A172 (cell line): ENCODE results near the gene RAB33B. TPM values are rescaled to one million over a fixed set of nuclear protein-coding genes. Genes with fewer than 3 reads are reported as not detected.

ENCODE experiments used
- DNase-seq: peaks from one replicate; pipeline ENCODE4 v3.0.0-alpha.2; 2015; ENCODE audit warnings: low spot score
- total RNA-seq: library from RNA; depleted of rRNA; stranded (reverse); fragments of >200 nt; shearing (Covaris generic); gene quantifications from 2 replicates; pipeline ENCODE4 v1.2.3, GENCODE V29; 2014; rRNA removed

The RAB33B gene
- total RNA-seq, 1 experiment from 2014 or later = 5.4 TPM

DNA sequence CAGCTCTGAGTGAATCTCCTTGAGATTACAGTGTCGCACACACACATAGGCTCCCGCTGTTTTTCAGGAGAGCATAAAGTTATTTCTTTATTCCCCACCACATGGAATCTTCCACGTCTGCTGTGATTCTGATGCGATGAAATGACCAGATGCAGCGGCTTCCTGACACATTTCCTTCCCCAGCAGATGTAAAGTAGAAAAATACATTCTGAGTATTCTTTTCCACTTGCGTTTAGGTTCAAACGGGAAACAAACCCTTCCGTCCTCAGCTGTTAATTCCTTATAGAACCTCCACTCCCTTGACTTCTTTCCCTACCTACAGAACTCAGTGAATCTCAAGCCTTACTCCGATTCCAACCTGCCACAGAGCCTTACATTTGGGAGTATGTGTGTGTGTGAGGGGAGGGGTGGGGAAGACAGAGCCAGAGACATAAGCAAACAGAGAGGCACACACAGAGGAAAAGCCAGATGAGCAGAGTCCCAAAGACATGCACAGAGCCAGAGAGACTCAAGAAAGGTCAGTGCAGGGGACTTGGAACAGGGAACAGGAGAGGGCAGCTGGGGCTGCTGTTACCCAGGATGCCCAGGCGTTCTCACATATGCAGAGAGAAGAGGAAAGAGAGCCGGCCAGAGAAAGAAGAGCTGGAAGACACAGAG, 54.8 kb downstream of the RAB33B start:
- no peak for DNase-seq

DNA sequence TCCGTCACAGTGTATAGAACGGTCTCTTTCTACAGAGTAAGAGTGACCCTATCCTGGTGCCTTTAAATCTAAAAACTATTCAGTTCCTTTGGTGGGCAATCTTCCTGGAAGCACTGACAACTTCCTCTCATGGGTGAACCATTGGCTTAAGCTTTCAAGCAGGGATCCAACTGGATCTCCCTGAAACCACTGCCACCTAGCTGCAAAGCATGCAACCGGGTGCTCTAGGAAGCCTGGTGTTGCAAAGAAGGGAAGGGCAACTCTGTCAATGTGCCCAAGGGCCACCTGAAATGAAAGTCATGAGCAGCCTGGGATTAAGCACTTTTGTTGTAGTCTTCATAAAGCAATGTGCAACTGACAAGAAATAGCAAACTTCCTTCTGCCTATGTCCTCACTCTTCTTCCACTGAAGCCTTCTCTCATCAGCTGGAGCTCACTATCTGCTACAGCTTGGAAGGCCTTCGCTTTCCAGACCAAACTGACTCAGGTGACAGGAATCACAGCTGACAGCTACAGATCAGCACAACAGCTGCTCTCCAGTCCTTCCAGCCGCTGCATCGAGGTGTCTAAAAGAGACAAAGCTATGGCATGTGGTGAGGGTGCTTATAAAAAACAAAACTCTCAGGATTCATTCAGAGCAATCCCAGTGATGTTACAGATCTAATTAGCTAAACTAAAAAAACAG, 55.9 kb downstream of the RAB33B start:
- DNase-seq = no peak

DNA sequence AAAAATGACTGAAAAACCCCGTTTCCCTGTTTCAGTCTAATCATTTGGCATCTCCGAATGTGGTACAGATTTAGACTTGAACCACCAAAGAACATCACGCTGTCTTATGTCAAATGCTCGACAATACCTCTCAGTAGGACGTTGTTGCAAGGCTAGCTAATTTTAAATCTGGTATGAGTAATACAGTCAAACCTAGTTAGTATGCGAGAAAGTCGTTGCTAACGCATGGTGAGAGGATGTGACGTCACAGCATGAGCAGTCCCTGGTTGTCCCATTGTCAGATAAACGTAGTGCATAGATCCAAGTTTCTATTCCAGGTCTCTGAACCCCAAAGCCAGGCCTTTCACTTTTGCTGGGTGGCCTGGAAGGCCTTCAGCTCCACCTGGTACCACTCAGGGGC, 57.4 kb downstream of the RAB33B start:
- peak; percentile 4 for DNase-seq

DNA sequence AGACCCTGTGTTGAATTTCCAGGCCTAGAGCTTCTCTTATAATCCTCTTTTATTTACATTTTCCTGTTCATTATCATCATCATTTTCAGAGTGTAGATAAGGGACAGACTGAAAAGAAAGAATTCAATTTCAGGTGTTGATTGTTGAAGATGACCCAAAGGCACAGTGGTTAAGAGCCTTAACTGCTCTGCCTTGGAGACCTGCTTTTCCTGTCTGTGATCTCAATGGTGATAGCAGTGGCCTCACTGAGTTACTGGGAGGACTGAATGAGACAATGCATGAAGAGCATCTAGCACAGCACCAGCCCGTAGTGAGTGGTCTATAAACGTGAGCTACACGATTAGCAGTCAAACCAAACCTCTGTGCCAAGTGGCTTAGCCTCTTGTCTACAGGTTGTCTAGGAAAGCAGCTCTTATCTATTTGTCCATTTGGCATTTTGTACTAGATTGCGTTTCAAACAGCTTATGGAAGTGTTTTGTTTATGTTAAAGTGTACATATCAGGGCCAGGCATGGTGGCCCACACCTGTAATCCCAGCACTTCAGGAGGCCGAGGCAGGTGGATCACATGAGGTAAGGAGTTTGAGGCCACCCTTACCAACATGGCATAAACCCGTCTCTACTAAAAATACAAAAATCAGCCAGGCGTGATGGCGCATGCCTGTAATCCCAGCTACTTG, 60.6 kb downstream of the RAB33B start:
- no peak for DNase-seq

DNA sequence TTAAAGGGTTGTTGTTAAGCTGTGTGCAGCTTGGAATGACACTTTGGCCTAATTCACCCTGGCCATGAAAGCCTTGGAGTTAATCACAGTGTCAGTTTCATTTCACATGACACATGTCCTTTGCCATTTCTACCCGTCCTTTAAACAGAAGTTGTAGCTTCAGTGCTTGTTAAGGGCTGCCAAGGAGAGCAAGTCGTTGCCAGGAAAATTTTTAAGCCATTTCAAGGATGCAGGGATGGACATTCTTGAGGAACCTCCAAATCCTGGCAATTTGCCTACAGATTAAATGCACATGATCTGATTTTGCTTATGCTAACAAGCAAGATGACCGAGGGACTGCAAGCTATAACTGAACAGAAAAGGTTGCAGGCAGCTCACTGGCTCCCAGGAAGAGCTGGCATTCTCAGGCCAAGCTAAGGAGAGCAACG, 61.6 kb downstream of the RAB33B start:
- DNase-seq = no peak

DNA sequence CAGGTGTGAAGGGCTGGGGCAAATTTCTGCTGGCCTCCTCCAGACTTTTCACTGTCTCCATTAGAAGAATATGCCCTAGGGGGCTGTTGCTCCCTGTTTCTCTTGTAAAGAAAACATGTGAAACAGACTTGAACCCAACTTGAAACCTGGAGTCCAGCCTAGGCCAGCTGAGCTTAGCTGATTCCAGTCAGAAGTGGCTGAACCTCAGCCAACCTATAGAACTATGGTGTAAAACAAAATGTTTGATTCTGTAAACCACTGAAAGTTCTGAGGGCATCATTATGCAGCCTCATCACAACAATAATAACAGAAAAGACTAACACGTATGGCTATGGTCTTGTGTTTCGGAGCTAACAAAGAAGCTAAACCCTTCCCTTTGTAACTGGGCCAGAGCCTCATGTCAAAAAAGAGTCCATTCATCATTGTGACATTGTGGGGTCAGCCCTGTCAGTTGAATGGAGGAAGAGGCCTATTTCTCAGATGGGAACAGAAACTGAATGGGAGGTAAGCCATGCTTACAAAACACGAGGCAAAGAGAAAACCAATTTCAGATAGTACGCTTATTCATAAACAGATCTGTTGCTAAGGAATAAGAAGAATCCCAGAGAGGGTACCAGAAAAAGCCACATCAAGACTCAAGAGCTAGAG, 68.0 kb downstream of the RAB33B start:
- DNase-seq = no peak

DNA sequence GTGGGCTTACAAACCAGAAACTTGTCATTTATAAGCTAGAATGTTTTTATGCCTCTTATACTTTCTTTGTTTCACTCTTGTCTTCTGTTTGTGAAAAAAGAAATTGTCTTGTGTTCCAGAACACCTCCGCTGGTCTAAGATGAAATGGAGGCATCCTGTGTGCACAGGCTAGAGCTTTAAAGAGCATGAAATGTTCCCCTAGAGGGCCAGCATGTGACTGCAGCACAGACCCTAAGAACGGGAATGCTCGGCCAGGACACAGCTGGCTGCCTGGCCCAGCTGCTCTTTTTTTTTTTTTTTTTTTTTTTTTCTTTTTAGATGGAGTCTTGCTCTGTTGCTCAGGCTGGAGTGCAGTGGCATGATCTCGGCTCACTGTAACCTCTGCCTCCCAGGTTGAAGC, 68.5 kb downstream of the RAB33B start:
- DNase-seq = no peak

DNA sequence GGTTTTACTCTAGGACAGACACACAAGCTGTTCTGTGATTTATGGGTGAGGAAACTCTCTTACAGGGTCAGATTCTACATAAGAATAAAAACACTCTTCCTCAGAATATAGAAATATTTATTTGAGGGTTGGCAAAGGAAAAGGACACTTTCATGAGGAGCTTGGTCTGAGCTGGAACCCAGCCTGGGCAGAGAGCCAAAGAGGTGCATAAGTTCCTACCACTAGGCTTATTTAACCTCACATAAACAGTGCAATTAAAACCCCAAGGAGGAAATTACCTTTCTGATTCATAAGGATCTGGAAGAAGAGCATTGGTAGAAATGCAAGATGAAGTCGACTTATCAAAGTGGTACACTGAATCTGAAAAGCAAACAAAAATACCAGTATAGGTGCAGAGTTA, 69.2 kb downstream of the RAB33B start:
- DNase-seq = no peak

DNA sequence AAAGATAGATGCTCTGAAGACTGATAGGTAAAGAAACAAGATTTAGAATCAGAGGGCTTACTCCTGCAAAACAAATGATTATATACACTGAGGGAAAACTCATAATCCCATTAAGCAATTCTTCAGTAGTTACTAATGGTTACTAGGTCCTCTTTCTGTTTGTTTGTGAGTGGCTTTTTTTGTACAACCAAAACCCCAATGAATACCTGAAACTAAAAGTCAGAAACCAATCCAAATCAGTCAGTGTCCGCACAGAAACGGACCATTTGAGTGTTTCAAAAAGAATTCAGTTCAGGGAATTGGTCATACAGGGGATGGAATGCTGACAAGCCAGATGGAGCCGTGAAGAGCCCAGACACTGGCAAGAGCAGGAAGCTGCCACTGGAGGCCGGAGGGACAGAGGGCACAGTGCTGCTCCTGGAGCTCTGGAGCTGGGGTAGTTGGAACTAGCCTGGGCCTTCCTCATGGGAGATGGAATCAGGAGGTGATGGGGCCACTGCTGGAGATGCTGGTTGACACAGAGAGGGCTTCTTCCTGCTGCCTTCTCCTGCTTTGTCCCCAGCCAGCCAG, 70.2 kb downstream of the RAB33B start:
- no peak for DNase-seq

DNA sequence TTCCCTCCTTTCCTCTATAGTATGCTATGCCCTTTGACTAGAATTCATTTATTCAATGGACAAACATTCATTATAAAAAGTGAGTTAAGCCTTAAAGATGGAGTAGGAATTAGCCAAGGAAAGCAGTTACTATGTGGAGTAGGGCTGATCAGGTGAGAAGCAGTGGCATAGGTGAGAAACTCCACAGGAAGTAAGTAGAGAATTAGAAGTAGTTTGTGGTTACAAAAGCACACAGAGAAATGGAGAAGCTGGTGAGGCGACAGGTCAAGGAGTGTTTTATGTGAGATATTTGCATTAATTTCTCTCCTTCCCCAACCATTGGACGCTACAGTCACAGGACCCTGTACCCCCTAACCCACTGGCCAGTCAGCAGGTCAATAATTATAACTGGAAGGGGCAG, 71.5 kb downstream of the RAB33B start:
- no peak for DNase-seq

Other genes starting within 250 kb of the RAB33B start
- gene MGARP, start 173.9 kb upstream of the RAB33B start, total RNA-seq = 0.89 and 1.2 TPM in 2 replicates
- 56.6 and 57.2 TPM in 2 replicates for gene NAA15, start 152.6 kb upstream of the RAB33B start, total RNA-seq
- gene NDUFC1, start 151.6 kb upstream of the RAB33B start, total RNA-seq = 66.0 and 102 TPM in 2 replicates
- 38.0 and 42.1 TPM in 2 replicates for gene SETD7, start 102.1 kb downstream of the RAB33B start, total RNA-seq
- 21.2 and 23.5 TPM in 2 replicates for gene MGST2, start 211.7 kb downstream of the RAB33B start, total RNA-seq